ENCODE results near the gene ZNF740.
A peak's percentile ranks its signal among the peaks of the same experiment; 100 is the strongest.
"Not testable (repeated sequence)": the region's sequence is repeated elsewhere in the genome, so short reads cannot be mapped to it uniquely, and the experiment has no call there.

ZNF740 gene

GRCh38 chr12:53194973-53195372, 14.5 kb downstream of the ZNF740 start:
- DNase-seq (ENCODE audit: low spot score), result no peak

- no peak for DNase-seq (ENCODE audit: low spot score)
These were observed 15.2 kb downstream of the ZNF740 start for GRCh38 chr12:53195516-53196420.

DNA sequence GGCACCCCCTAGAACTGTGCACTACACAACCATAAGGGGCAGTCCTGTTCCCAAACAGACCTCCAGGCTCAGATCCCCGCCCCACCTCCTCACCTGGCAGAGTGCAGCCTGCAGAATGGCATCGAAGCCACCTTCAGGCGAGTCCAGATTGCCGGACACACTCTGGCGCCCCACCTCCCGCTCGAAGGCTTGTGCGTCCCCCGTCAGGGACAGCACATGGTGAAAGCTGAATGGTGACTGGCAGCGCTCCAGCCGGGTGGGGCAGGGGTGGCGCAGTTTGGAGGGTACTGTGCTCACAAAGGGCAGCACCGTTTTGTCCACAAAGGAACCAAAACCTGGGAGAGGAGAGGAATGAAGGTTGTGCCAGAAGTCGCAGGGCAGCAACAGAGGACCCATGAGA, 16.0 kb downstream of the ZNF740 start:
- DNase-seq (ENCODE audit: low spot score), result no peak

DNA sequence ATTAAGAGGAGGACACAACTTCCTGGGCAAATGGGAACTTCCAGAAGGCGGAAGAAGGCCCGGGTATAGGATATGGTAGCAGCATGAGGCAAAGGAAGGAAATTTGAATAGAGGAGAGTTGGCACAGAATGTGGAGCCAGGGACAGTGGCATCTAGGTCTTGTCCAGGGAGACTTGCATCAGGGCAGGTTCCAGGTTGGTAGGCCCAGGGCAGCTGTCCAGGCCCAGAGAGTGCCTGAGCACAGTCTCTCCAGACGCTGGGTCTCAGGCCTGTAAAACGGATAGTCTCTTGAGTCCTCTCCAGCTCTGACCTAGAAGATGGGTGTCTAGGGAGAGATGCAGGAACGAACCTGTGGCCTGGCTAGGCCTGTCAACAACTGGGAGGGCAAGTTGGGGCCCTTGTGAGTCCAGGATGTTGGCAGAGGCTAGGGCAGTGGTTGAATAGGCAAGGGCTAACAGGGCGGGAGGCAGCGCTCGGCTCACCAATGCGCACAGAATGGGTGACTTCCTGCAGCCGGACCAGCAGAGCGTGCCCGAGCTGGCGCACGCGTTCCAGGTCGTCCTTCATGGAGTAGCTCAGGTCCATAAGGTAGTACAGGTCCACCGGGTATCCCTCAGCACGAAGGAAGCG, 16.6 kb downstream of the ZNF740 start:
- no peak for DNase-seq (ENCODE audit: low spot score)

DNA sequence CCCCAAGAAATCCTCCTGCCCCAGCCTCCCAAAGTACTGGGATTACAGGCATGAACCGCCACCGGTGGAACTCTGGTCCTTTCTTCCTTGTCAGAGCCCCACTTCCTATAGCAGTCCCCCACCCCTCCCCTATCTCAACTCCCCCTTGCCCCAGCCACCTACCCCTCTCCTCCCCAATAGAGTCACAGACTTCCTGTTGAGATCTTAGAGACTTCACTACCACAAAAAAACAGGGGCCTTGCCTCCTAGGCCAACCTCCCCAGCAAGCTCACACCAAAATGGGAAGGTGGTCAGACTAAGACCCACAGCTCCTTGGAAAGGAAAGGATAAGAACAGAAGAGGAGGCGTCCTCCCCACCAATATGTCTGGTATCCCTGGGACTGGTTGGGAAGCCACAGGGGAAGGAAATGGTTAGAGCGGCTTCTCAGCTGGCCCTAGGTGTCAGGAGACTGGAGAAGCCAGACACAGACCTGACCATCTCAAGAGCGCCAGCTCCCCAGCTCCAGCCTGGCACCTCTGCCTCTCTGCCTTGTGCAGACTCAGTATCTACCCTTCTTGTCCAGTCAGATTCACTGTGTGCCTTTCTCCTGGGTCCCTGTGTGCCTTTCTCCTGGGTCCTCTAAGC, 18.1 kb downstream of the ZNF740 start:
- no peak for DNase-seq (ENCODE audit: low spot score)

DNA sequence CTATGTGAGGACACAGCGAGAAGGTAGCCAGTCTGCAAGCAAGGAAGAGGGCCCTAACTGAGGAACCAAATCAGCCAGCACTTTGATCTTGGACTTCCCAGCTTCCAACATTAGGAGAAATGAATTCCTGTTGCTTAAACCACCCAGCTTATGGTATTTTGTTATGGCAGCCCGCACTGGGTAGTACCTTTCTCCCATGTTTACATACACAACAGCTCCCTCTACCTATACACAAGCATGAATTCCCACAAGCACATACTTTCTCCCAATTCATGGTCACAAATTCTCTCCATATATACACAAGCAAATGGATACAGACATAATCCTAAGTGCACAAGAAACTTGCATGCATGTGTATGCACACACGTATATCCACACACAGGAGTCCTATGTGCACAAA, 19.2 kb downstream of the ZNF740 start:
- no peak for DNase-seq (ENCODE audit: low spot score)

DNA sequence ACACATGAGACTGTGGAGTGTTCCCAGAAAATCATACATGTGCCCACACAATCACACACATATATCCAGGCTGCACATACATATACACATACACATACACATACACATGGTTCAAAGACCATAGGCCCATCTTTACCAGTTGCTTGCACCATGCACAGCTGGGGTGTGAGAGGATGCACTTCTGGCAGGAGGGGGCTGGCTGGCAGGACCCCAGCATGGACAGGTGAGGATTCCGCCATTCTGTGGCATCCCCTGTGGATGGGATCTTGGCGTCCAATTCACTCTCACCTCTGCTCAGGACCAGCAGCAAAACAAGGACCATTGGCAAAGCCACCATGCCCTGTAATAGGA, 19.6 kb downstream of the ZNF740 start:
- no peak for DNase-seq (ENCODE audit: low spot score)

- DNase-seq (ENCODE audit: low spot score), result peak; percentile 52
These were observed 20.1 kb downstream of the ZNF740 start for GRCh38 chr12:53200458-53201176.

DNA sequence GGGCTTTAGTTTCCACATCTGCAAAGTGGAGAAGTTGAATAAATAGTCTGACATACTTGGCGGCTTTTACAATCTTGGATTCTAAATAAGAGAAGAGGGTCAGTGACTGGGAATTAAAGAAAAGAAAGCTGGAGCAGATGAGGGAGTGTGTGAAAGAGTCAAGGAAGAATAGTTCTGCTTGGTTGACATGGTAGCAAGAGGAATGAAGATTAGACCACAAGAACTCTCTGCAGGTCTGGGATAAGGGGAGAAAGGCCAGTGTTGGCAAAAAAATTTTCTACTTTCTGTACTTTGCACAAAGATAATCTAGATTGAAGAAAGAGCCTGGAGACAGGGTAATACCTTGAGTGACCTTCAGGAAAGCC, 20.6 kb downstream of the ZNF740 start:
- DNase-seq (ENCODE audit: low spot score), result no peak

DNA sequence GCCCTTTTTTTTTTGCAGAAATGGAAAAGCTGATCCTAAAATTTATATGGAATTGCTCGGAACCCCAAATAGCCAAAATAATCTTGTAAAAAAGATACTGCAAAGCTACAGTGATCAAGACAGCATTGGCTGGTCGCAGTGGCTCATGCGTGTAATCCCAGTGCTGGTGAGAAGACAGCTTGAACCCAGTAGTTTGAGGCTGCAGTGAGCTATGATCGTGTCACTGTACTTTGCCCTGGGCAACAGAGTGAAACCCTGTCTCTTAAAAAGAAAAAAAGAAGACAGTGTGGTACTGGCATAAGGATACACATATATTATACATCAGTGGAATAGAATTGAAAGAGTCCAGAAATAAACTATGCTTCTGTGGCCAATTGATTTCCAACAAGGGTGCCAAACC, 21.1 kb downstream of the ZNF740 start:
- DNase-seq (ENCODE audit: low spot score), result no peak

- not testable (repeated sequence) for DNase-seq (ENCODE audit: low spot score)
These were observed 21.8 kb downstream of the ZNF740 start for GRCh38 chr12:53202316-53202715.

- DNase-seq (ENCODE audit: low spot score), result no peak
These were observed 23.8 kb downstream of the ZNF740 start for GRCh38 chr12:53204351-53204750.

GRCh38 chr12:53205747-53206419, 25.4 kb downstream of the ZNF740 start:
- DNase-seq (ENCODE audit: low spot score), result no peak

DNA sequence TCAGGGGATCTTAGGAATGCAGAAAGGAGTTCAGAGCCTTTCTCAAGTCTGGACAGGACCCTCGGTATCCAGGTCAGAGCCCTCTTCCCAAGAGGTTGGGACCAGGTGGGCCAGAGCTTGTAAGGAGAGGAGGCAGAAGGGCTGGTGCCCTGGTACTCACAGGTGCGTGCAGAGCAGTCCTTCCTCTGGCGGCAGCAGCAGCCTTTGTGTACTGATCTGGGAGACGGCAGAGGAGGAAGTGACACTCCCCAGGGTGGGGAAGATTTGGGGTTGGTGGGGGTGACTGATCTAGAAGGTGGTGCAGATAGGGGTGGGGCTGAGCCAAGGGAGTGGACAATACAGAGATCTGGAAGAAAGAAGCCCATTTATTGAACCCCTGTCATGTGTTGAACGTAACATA, 26.5 kb downstream of the ZNF740 start, which contains the start of gene ITGB7:
Gene ITGB7, minus strand, starts transcription at position 210 of the 400 bp plus-strand sequence. CDS start 6,808 bp downstream, outside the sequence.
- DNase-seq (ENCODE audit: low spot score), result no peak

DNA sequence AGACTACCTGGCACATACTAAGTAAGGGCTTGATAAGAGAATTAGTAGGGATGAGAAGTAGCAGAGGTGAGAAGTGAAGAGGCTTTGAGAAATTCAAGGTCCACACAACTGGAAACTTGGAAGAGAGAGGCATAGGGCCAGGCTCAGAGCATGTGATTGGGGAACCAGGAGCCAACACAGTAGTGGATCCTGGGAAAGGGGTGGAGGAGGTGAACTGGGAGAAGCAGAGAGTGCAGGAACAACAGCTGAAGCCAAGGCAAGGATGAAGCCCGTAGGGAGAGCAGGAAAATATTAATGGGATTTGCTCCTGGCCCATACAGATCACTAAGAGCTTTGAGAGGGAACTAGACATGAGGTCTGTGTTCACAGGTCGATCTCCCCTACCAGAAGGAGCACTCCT, 27.9 kb downstream of the ZNF740 start:
- DNase-seq (ENCODE audit: low spot score), result no peak

DNA sequence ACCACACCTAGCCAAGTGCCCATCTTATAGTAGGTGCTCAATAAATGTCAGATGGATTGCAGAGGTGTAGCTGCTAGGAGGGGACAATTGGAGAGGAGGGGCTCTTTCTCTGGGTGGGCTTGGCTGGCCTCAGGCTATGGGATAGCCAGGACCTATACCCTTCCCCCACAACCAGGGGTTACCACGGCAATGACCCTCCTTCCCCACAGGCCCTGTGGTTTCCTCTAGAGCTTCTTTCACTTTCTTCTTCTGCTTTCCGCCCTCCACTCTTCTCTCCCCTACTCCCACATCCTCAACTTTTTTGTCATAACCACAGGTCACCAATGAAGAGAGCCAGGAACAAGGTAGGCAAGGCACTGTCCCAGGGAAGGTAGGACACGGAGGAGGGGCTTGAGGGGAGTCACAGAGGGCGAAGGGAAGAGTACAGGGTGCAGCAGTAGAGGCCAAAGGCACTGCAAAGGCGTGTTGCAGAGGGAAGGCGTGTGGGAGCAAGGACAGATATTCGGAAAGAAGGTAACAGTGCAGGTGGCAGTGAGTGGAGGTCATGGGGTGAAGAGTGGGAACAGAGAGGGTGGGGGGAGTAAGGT, 28.4 kb downstream of the ZNF740 start:
- DNase-seq (ENCODE audit: low spot score), result no peak

- DNase-seq (ENCODE audit: low spot score), result no peak
These were observed 30.3 kb downstream of the ZNF740 start for GRCh38 chr12:53210843-53211242.

- no peak for DNase-seq (ENCODE audit: low spot score)
These were observed 31.2 kb downstream of the ZNF740 start for GRCh38 chr12:53211476-53212381.

DNA sequence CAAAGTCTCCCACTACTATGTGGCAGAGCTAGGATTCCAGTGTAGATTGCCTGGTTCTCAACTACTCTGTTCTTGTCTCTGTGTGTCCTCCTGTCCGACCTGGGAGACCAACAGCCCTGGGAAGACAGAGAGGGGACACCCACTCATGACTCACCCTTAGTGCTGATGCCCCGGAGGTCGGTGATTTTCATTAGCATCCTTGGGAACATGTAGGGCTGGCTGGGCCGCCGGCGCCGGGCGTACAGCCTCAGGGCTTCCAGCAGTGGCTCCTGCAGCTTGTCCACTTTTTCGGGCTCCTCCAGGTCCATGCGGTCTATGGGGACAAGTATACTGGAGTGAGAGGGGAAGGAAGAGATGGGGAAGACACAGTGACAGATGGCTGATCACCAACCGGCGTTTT, 32.4 kb downstream of the ZNF740 start:
- DNase-seq (ENCODE audit: low spot score), result no peak

DNA sequence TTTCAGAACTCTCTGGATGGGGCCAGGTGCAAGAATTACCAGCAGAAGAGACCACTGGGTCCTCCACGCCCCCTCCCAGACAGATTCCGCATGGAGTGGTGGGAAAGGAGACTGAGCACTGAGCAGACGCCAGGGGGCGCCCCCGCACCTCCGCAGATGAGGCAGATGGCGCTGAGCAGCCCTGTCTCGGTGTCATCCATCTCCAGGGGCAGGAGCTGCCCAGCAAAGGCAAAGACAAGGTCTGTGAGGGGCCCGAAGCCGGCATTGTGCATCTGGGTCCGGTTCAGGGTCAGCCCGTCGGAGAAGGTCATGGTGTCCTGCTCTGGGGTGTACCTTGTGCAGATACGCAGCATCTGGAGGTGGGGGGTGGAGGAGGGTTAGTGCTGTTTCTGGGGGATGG, 32.8 kb downstream of the ZNF740 start:
- peak; percentile 90 for DNase-seq (ENCODE audit: low spot score)

Measured in Ammon's horn (tissue), 1 donor.